ENCODE measurements around the gene EFCAB6.

Gene EFCAB6

DNA sequence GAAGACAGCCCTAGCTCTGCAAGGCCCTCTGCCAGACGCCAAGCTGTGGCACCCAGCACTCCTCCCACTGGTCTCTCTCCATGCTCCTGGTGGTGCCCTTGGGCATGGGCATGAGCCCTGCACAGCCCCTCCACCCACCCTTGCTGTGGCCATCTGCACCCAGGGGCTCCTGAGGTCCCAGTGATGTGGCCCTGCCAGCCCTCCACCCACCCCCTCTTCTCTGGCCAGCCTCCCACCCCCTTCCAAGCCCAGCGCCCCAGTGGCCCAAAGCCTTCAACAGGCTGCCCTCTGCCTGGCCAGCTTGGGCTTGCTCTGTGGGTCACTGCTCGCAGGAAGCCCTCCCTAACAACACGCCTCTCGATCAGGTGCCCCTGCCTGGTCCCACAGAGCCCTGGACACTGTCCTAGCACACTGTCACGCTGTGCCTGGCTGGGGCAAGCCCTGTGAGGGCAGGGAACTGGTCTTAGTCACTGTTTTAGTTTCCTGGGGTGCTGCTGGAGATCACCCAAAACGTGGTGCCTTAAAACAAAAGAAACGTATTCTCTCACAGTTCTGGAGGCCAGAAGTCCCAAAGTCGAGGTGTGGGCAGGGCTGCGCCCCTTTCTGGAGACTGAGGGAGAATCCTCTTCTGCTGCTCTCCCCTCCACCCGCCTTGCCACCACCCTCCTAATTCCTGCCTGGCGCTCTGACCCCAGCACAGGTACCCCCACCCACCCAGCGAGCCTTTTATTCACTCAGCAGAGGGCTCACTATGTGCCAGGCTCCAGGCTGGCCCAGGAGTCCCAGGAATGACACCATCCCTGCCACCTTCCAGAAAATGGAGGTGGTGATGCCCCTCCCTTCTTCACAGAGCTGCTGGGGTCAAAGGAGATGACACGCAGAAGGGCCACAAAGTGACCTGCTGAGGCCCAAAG lies 35.5 kb upstream of the EFCAB6 start:
- no peak for DNase-seq (ENCODE audit: low read depth)
- no peak for TF ChIP-seq CTCF (conservative IDR thresholded peaks at IDR 0.05; ENCODE audit: low read depth, low read length)
- H3K4me3 ChIP-seq (ENCODE audit: low read length) = no peak overlapping the region

DNA sequence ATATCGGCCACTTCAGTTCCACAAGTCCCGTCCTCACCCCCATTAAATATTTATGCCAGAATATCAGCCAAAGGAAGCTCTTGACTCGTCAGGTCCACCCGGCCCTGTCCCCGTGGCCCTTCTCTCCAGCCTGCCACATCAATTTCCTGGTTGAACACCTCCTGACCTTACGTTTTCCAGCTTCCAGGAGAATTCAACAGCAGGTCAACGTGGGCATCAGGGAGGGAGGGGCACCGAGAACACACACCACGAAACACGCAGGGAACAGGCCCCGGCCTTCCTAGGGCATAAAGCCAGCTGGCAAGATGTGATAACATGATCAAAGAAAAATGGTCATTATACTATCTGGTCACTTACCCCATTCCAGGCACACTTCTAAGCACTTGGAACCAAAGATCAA lies 34.9 kb upstream of the EFCAB6 start:
- no peak overlapping the region for H3K4me3 ChIP-seq (ENCODE audit: low read length)
- no peak for TF ChIP-seq CTCF (conservative IDR thresholded peaks at IDR 0.05; ENCODE audit: low read depth, low read length)
- no peak for DNase-seq (ENCODE audit: low read depth)

- DNase-seq (ENCODE audit: low read depth) = no peak
- no peak for TF ChIP-seq CTCF (conservative IDR thresholded peaks at IDR 0.05; ENCODE audit: low read depth, low read length)
- no peak overlapping the region for H3K4me3 ChIP-seq (ENCODE audit: low read length)
Observed at GRCh38 chr22:43845981-43846380, 33.9 kb upstream of the EFCAB6 start.

GRCh38 chr22:43844560-43845545 lies 32.7 kb upstream of the EFCAB6 start:
- DNase-seq (ENCODE audit: low read depth) = no peak
- no peak overlapping the region for H3K4me3 ChIP-seq (ENCODE audit: low read length)
- TF ChIP-seq CTCF (conservative IDR thresholded peaks at IDR 0.05; ENCODE audit: low read depth, low read length) = no peak

- DNase-seq (ENCODE audit: low read depth) = no peak
- TF ChIP-seq CTCF (conservative IDR thresholded peaks at IDR 0.05; ENCODE audit: low read depth, low read length) = no peak
Observed at GRCh38 chr22:43843783-43844530, 31.9 kb upstream of the EFCAB6 start.

DNA sequence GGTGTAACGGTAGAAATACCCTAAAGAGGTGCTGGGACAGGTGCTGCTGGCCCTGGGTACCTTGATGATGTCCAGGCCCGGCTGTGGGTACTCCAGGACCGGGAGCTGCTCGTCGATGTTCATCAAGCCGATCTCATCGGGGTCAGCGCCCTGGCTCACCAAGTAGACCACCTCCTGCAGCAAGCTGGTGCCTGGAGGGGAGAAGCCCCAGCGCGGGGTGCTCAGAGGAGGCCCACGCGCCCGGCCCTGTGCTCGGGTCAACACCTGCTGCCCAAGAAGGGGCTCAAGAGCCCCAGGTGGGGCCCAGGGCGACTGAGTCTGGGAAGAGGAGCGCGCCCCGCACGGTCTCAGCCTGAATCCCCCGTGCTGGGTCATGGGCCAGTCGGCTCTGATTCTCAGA lies 29.6 kb upstream of the EFCAB6 start:
- no peak for DNase-seq (ENCODE audit: low read depth)
- H3K4me3 ChIP-seq (ENCODE audit: low read length) = no peak overlapping the region
- no peak for TF ChIP-seq CTCF (conservative IDR thresholded peaks at IDR 0.05; ENCODE audit: low read depth, low read length)

More at GRCh38 chr22:43843783-43844530, 31.9 kb upstream of the EFCAB6 start:
- no peak overlapping the region for H3K4me3 ChIP-seq (ENCODE audit: low read length)

Data from retinal pigment epithelial cell (primary cell).